Body of pancreas (tissue), 4 donors: ENCODE data around the gene N4BP2. TPM values are rescaled to one million over a fixed set of nuclear protein-coding genes. Genes with fewer than 3 reads are reported as not detected.
A peak's percentile ranks its signal among the peaks of the same experiment; 100 is the strongest.

Source experiments
- ATAC-seq: fragments of 150-250 bp; one replicate; pipeline ENCODE4 v1.9.1; 2016
- DNase-seq, 4 donors: peaks; one replicate each; pipeline ENCODE4 v3.0.0-alpha.2; 2019
- H3K27ac ChIP-seq, 4 donors: fragments of 200-600 bp; sonication (generic); 1 replicate in 3 of 4; 2 replicates in 1 of 4; pipeline versions ENCODE4 v1.5.1 to v1.6.1; 2016 to 2019; ENCODE audit warnings: mild to moderate bottlenecking in 1 of 4, mixed read lengths in 1 of 4, moderate library complexity in 1 of 4
- H3K27me3 ChIP-seq, 2 donors: fragments of 200-600 bp; sonication (generic); one replicate each; pipeline ENCODE4 v1.6.0; 2016; ENCODE audit warnings: mild to moderate bottlenecking in 1 of 2
- H3K36me3 ChIP-seq, 2 donors: fragments of 200-600 bp; sonication (generic); replicated peaks in 1 of 2; 2 replicates each; pipeline ENCODE4 v1.5.1; 2016; ENCODE audit warnings: low read depth in 2 of 2; ENCODE audit not compliant: insufficient read depth in 1 of 2
- H3K4me1 ChIP-seq: fragments of 200-600 bp; sonication (generic); one replicate; pipeline ENCODE4 v1.6.0; 2016
- H3K4me3 ChIP-seq, 2 donors: fragments of 200-600 bp; sonication (generic); 1 replicate in 1 of 2; 2 replicates in 1 of 2; pipeline ENCODE4 v1.5.1; 2016 to 2019
- H3K9me3 ChIP-seq, 3 donors: fragments of 200-600 bp; sonication (generic); 1 replicate in 2 of 3; 2 replicates in 1 of 3; pipeline ENCODE4 v1.5.1; 2016
- CTCF ChIP-seq, 7 experiments: fragments of 450-650 bp in 4 of 7; fragments of 200-600 bp in 3 of 7; sonication (generic) in 3 of 7; IDR thresholded peaks; one replicate each; pipeline ENCODE4 v1.5.1; 2016 to 2019; ENCODE audit warnings: antibody characterized with exemption in 7 of 7
- POLR2A ChIP-seq, 3 donors: fragments of 450-650 bp; IDR thresholded peaks; one replicate each; pipeline ENCODE4 v1.6.1; 2016; ENCODE audit warnings: antibody characterized with exemption in 3 of 3, mild to moderate bottlenecking in 2 of 3
- WGBS, 2 donors: methylation state at CpG; one replicate each; pipeline ENCODE4 v1.1.5; 2017; 5-methylcytosine and 5-hydroxymethylcytosine counted together
- intact Hi-C: fragments of 100-400 bp; cut with DNase I; formaldehyde crosslinking; loops from one replicate; pipeline ENCODE4 v1.15.1; 2023
- total RNA-seq, 2 donors: library from RNA; depleted of rRNA; stranded (reverse); fragments of >200 nt; gene quantifications; one replicate each; pipeline ENCODE4 v1.1.0, GENCODE V29; 2016

N4BP2 gene
- total RNA-seq, 2 donors from 2014 or later = 14.8 to 15.0 TPM

- Histone ChIP-seq H3K4me3 (no peak overlapping the region), H3K27me3 (no peaks in the 10 kb centered on the region), H3K27ac (no peak overlapping the region), H3K4me1 (peaks cover 7% of the 10 kb centered on the region), H3K9me3 (no peaks in the 10 kb centered on the region), H3K36me3 (no peaks in the 10 kb centered on the region)
- intact Hi-C loops = no loop called here
- TF ChIP-seq POLR2A (IDR thresholded peaks at IDR 0.05) = no peak
- no peak for TF ChIP-seq CTCF (IDR thresholded peaks at IDR 0.05)
- ATAC-seq = no peak
- WGBS, 2 donors = 89 to 94% methylated on average over 3 of the region's 3 CpGs
- DNase-seq = no peak
Observed at GRCh38 chr4:40119344-40119743, 62.7 kb downstream of the N4BP2 start.

- 69 to 90% methylated on average over 4 of the region's 4 CpGs for WGBS, 2 donors
- Histone ChIP-seq H3K4me3 (no peak overlapping the region), H3K36me3 (peaks cover 0 to 1% of the 10 kb centered on the region in 2 donors), H3K27ac (peak overlapping the region in 1 of 4 donors; percentile 18), H3K27me3 (no peaks in the 10 kb centered on the region), H3K9me3 (no peaks in the 10 kb centered on the region), H3K4me1 (peaks cover 7% of the 10 kb centered on the region)
- TF ChIP-seq CTCF (IDR thresholded peaks at IDR 0.05) (no peak), POLR2A (IDR thresholded peaks at IDR 0.05) (no peak)
- intact Hi-C loops = no loop called here
- ATAC-seq (no peak), DNase-seq (peak in 1 of 4 donors; percentile 31)
Observed at GRCh38 chr4:40121515-40121914, 64.9 kb downstream of the N4BP2 start.

GRCh38 chr4:40122941-40123340, 66.3 kb downstream of the N4BP2 start:
- H3K27ac ChIP-seq = no peak overlapping the region
- no peaks in the 10 kb centered on the region for H3K9me3 ChIP-seq
- TF ChIP-seq POLR2A (IDR thresholded peaks at IDR 0.05) = no peak
- TF ChIP-seq CTCF (IDR thresholded peaks at IDR 0.05) = no peak
- DNase-seq (no peak), ATAC-seq (no peak)
- H3K36me3 ChIP-seq = peaks cover 0 to 1% of the 10 kb centered on the region in 2 donors
- intact Hi-C loops = no loop called here
- H3K27me3 ChIP-seq = no peaks in the 10 kb centered on the region
- peaks cover 7% of the 10 kb centered on the region for H3K4me1 ChIP-seq
- WGBS, 2 donors = 94 to 100% methylated on average over 1 of the region's 1 CpG
- H3K4me3 ChIP-seq = no peak overlapping the region

- no peak for ATAC-seq
Observed at GRCh38 chr4:40124690-40125089, 68.0 kb downstream of the N4BP2 start.

More at GRCh38 chr4:40124690-40125089, 68.0 kb downstream of the N4BP2 start:
- intact Hi-C loops = no loop called here
- no peak for DNase-seq
- Histone ChIP-seq H3K27ac (no peak overlapping the region), H3K4me1 (peaks cover 7% of the 10 kb centered on the region), H3K9me3 (no peaks in the 10 kb centered on the region), H3K4me3 (no peak overlapping the region), H3K27me3 (no peaks in the 10 kb centered on the region), H3K36me3 (peaks cover 0 to 1% of the 10 kb centered on the region in 2 donors)
- TF ChIP-seq CTCF (IDR thresholded peaks at IDR 0.05) = no peak
- TF ChIP-seq POLR2A (IDR thresholded peaks at IDR 0.05) = no peak
